ENCODE data around the gene CALM3. TPM values are rescaled to one million over a fixed set of nuclear protein-coding genes. Genes with fewer than 3 reads are reported as not detected.

Gene CALM3
- polyA plus RNA-seq, 3 donors: 391 to 523 (median 470) TPM

- no peak for DNase-seq (ENCODE audit: extremely low read depth in 1 of 11, low read depth in 9 of 11, low spot score in 4 of 11)
Measured at GRCh38 chr19:46608178-46608577, 7.0 kb downstream of the CALM3 start.

- no peak for DNase-seq (ENCODE audit: extremely low read depth in 1 of 11, low read depth in 9 of 11, low spot score in 4 of 11)
Measured at GRCh38 chr19:46608581-46609345, 7.6 kb downstream of the CALM3 start.

GRCh38 chr19:46609511-46610412, 8.6 kb downstream of the CALM3 start:
- DNase-seq (ENCODE audit: extremely low read depth in 1 of 11, low read depth in 9 of 11, low spot score in 4 of 11): no peak

- DNase-seq (ENCODE audit: extremely low read depth in 1 of 11, low read depth in 9 of 11, low spot score in 4 of 11): no peak
Measured at GRCh38 chr19:46610413-46610775, 9.3 kb downstream of the CALM3 start.

- DNase-seq (ENCODE audit: extremely low read depth in 1 of 11, low read depth in 9 of 11, low spot score in 4 of 11): no peak
Measured at GRCh38 chr19:46610851-46611770, 10.0 kb downstream of the CALM3 start.

GRCh38 chr19:46611776-46612175, 10.6 kb downstream of the CALM3 start:
- DNase-seq (ENCODE audit: extremely low read depth in 1 of 11, low read depth in 9 of 11, low spot score in 4 of 11): no peak

- no peak for DNase-seq (ENCODE audit: extremely low read depth in 1 of 11, low read depth in 9 of 11, low spot score in 4 of 11)
Measured at GRCh38 chr19:46613525-46613924, 12.4 kb downstream of the CALM3 start.

- DNase-seq (ENCODE audit: extremely low read depth in 1 of 11, low read depth in 9 of 11, low spot score in 4 of 11): peak in 6 of 11 donors; percentile 67 to 76 (median 74)
Measured at GRCh38 chr19:46614114-46614722, 13.1 kb downstream of the CALM3 start.

GRCh38 chr19:46615966-46616365, 14.8 kb downstream of the CALM3 start:
- DNase-seq (ENCODE audit: extremely low read depth in 1 of 11, low read depth in 9 of 11, low spot score in 4 of 11): no peak

- DNase-seq (ENCODE audit: extremely low read depth in 1 of 11, low read depth in 9 of 11, low spot score in 4 of 11): no peak
Measured at GRCh38 chr19:46616631-46617322, 15.6 kb downstream of the CALM3 start.

- DNase-seq (ENCODE audit: extremely low read depth in 1 of 11, low read depth in 9 of 11, low spot score in 4 of 11): no peak
Measured at GRCh38 chr19:46617601-46618000, 16.5 kb downstream of the CALM3 start.

GRCh38 chr19:46618670-46619231, 17.6 kb downstream of the CALM3 start:
- no peak for DNase-seq (ENCODE audit: extremely low read depth in 1 of 11, low read depth in 9 of 11, low spot score in 4 of 11)

GRCh38 chr19:46620267-46620666, 19.1 kb downstream of the CALM3 start:
- no peak for DNase-seq (ENCODE audit: extremely low read depth in 1 of 11, low read depth in 9 of 11, low spot score in 4 of 11)

- no peak for DNase-seq (ENCODE audit: extremely low read depth in 1 of 11, low read depth in 9 of 11, low spot score in 4 of 11)
Measured at GRCh38 chr19:46620716-46621115, 19.6 kb downstream of the CALM3 start.

GRCh38 chr19:46621191-46622117, 20.3 kb downstream of the CALM3 start:
- no peak for DNase-seq (ENCODE audit: extremely low read depth in 1 of 11, low read depth in 9 of 11, low spot score in 4 of 11)

GRCh38 chr19:46622118-46622446, 21.0 kb downstream of the CALM3 start:
- DNase-seq (ENCODE audit: extremely low read depth in 1 of 11, low read depth in 9 of 11, low spot score in 4 of 11): no peak

GRCh38 chr19:46623915-46624502, 22.9 kb downstream of the CALM3 start:
- DNase-seq (ENCODE audit: extremely low read depth in 1 of 11, low read depth in 9 of 11, low spot score in 4 of 11): no peak

Measured in renal cortex interstitium (tissue), 11 donors.